Hepatocyte (in vitro differentiated cells): ENCODE data around the gene SHC1. TPM values are rescaled to one million over a fixed set of nuclear protein-coding genes. Genes with fewer than 3 reads are reported as not detected.

Experiments used
- DNase-seq: peaks from one replicate; pipeline ENCODE4 v3.0.0-alpha.2; 2016; ENCODE audit warnings: low spot score
- H2AFZ ChIP-seq: fragments of 200-600 bp; sonication (generic); 2 replicates; pipeline ENCODE4 v1.6.0; 2016; ENCODE audit warnings: antibody characterized with exemption, mild to moderate bottlenecking
- H3K27ac ChIP-seq: fragments of 200-600 bp; sonication (generic); 2 replicates; pipeline ENCODE4 v1.5.1; 2016; ENCODE audit warnings: mild to moderate bottlenecking
- H3K27me3 ChIP-seq: fragments of 200-600 bp; sonication (generic); 2 replicates; pipeline ENCODE4 v1.6.1; 2016
- H3K36me3 ChIP-seq: fragments of 200-600 bp; sonication (generic); replicated peaks from 2 replicates; pipeline ENCODE4 v1.5.1; 2016; ENCODE audit warnings: low read depth; ENCODE audit not compliant: insufficient read depth
- H3K4me1 ChIP-seq: fragments of 200-600 bp; sonication (generic); 2 replicates; pipeline ENCODE4 v1.5.1; 2016; ENCODE audit warnings: mild to moderate bottlenecking, moderate library complexity; ENCODE audit not compliant: insufficient read depth
- H3K4me2 ChIP-seq: fragments of 200-600 bp; sonication (generic); 2 replicates; pipeline ENCODE4 v1.6.0; 2016
- H3K4me3 ChIP-seq: fragments of 200-600 bp; sonication (generic); 2 replicates; pipeline ENCODE4 v1.5.1; 2016; ENCODE audit warnings: mild to moderate bottlenecking
- H3K79me2 ChIP-seq: fragments of 200-600 bp; sonication (generic); 2 replicates; pipeline ENCODE4 v1.6.0; 2017; ENCODE audit warnings: mild to moderate bottlenecking
- H3K9me2 ChIP-seq: fragments of 200-600 bp; sonication (generic); replicated peaks from 2 replicates; pipeline ENCODE4 v1.6.0; 2017; ENCODE audit warnings: mild to moderate bottlenecking; ENCODE audit not compliant: insufficient read depth
- H3K9me3 ChIP-seq: fragments of 200-600 bp; sonication (generic); 2 replicates; pipeline ENCODE4 v1.5.1; 2016; ENCODE audit warnings: low read depth, mild to moderate bottlenecking
- H4K20me1 ChIP-seq: fragments of 200-600 bp; sonication (generic); 2 replicates; pipeline ENCODE4 v1.6.0; 2016; ENCODE audit warnings: mild to moderate bottlenecking; ENCODE audit not compliant: insufficient read depth, poor library complexity, severe bottlenecking
- CTCF ChIP-seq: fragments of 200-600 bp; sonication (generic); IDR thresholded peaks from 2 replicates; pipeline ENCODE4 v1.5.1; 2016; ENCODE audit warnings: antibody characterized with exemption, mild to moderate bottlenecking; ENCODE audit not compliant: poor library complexity
- EZH2 ChIP-seq: fragments of 200-600 bp; sonication (generic); IDR thresholded peaks from 2 replicates; pipeline ENCODE4 v1.6.1; 2016; ENCODE audit warnings: antibody characterized with exemption, mild to moderate bottlenecking, borderline replicate concordance
- EZH2phosphoT487 ChIP-seq: fragments of 200-600 bp; sonication (generic); IDR thresholded peaks from one replicate; pipeline ENCODE4 v1.6.1; 2018; ENCODE audit warnings: antibody characterized with exemption, mild to moderate bottlenecking, low read depth, moderate library complexity; ENCODE audit not compliant: unreplicated experiment, severe bottlenecking
- WGBS: methylation state at CpG from one replicate; pipeline ENCODE4 v1.1.6; 2016; ENCODE audit warnings: low lambda C conversion rate; ENCODE audit errors: missing lambda C conversion rate; 5-methylcytosine and 5-hydroxymethylcytosine counted together
- polyA plus RNA-seq: library from polyadenylated mRNA; unstranded; fragments of >200 nt; fragmentation: Nextera tagmentation; extraction: Ambion mirVana; gene quantifications from 2 replicates; pipeline ENCODE4 v1.2.1, GENCODE V29; 2016
- total RNA-seq: library from RNA; depleted of rRNA; stranded (reverse); fragments of >200 nt; gene quantifications from 2 replicates; pipeline ENCODE4 v1.2.3, GENCODE V29; 2014

Gene SHC1
- total and polyA plus RNA-seq, 2 experiments from 2014 or later = 95.6 to 107 TPM

GRCh38 chr1:154971341-154971998, 923 bp upstream of the SHC1 start:
- H3K9me2 ChIP-seq = no peaks in the 10 kb centered on the region
- H3K79me2 ChIP-seq = peaks cover 58% of the 10 kb centered on the region
- H4K20me1 ChIP-seq = no peaks in the 10 kb centered on the region
- H3K4me3 ChIP-seq = no peak overlapping the region
- TF ChIP-seq EZH2 (no peak), CTCF (no peak), EZH2phosphoT487 (no peak)
- peak overlapping the region; percentile 75 for H3K4me2 ChIP-seq
- no peak overlapping the region for H2AFZ ChIP-seq
- H3K4me1 ChIP-seq = peaks cover 23% of the 10 kb centered on the region
- peak overlapping the region; percentile 96 for H3K27ac ChIP-seq
- DNase-seq = no peak
- WGBS = 72% methylated on average over 10 of the region's 10 CpGs
- no peaks in the 10 kb centered on the region for H3K27me3 ChIP-seq
- no peaks in the 10 kb centered on the region for H3K9me3 ChIP-seq
- no peaks in the 10 kb centered on the region for H3K36me3 ChIP-seq

DNA sequence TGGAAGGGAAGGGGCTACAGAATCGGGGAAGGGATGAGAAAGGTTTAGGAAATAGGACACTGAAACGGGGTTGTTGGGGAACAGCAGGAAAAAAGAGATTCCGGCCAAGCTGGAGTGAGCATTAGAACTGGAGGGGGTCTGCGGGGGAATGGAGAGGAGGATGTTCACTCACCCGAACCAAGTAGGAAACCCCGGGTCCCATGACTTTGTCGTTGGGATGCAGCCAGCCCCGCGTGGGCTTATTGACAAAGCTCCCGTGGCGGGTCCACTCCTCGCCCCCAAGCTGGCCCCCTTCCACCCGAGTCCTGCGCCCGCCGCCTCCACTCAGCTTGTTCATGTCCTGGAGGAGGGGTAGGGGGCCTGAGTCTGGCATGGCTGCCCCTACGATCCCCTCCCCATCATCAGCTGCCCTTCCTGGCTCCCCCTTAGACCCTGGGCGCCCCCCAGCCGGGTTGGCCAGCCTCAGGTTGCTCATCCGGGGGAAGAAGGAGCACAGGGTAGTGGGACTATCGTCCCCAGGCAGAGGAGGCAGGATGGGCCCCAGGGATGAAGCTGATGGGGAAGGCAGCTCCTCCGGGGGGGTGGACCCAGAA, 591 bp downstream of the SHC1 start:
- Histone ChIP-seq H3K4me2 (peak overlapping the region; percentile 75), H3K27ac (peak overlapping the region; percentile 96), H3K4me3 (peak overlapping the region; percentile 7), H3K4me1 (peaks cover 21% of the 10 kb centered on the region), H2AFZ (no peak overlapping the region), H3K9me2 (no peaks in the 10 kb centered on the region), H4K20me1 (no peaks in the 10 kb centered on the region), H3K9me3 (no peaks in the 10 kb centered on the region), H3K79me2 (peaks cover 61% of the 10 kb centered on the region), H3K36me3 (no peaks in the 10 kb centered on the region), H3K27me3 (no peaks in the 10 kb centered on the region)
- no peak for DNase-seq
- WGBS = 39% methylated on average over 8 of the region's 22 CpGs
- no peak for TF ChIP-seq CTCF
- no peak for TF ChIP-seq EZH2
- TF ChIP-seq EZH2phosphoT487 = no peak

- 48% methylated on average over 5 of the region's 5 CpGs for WGBS
- H3K36me3 ChIP-seq = no peaks in the 10 kb centered on the region
- TF ChIP-seq CTCF = no peak
- TF ChIP-seq EZH2 = no peak
- TF ChIP-seq EZH2phosphoT487 = no peak
These were observed 1.3 kb downstream of the SHC1 start for GRCh38 chr1:154969246-154969645.

More at GRCh38 chr1:154969246-154969645, 1.3 kb downstream of the SHC1 start:
- Histone ChIP-seq H3K4me1 (peaks cover 21% of the 10 kb centered on the region), H3K9me3 (no peaks in the 10 kb centered on the region), H4K20me1 (no peaks in the 10 kb centered on the region), H3K27me3 (no peaks in the 10 kb centered on the region), H3K4me2 (peak overlapping the region; percentile 75), H3K4me3 (peak overlapping the region; percentile 7), H3K79me2 (peaks cover 66% of the 10 kb centered on the region), H3K9me2 (no peaks in the 10 kb centered on the region), H2AFZ (no peak overlapping the region), H3K27ac (peak overlapping the region; percentile 14)
- no peak for DNase-seq
